ENCODE data around the gene GLB1L3.
"Not testable (repeated sequence)": the region's sequence is repeated elsewhere in the genome, so short reads cannot be mapped to it uniquely, and the experiment has no call there.

GLB1L3 gene

DNA sequence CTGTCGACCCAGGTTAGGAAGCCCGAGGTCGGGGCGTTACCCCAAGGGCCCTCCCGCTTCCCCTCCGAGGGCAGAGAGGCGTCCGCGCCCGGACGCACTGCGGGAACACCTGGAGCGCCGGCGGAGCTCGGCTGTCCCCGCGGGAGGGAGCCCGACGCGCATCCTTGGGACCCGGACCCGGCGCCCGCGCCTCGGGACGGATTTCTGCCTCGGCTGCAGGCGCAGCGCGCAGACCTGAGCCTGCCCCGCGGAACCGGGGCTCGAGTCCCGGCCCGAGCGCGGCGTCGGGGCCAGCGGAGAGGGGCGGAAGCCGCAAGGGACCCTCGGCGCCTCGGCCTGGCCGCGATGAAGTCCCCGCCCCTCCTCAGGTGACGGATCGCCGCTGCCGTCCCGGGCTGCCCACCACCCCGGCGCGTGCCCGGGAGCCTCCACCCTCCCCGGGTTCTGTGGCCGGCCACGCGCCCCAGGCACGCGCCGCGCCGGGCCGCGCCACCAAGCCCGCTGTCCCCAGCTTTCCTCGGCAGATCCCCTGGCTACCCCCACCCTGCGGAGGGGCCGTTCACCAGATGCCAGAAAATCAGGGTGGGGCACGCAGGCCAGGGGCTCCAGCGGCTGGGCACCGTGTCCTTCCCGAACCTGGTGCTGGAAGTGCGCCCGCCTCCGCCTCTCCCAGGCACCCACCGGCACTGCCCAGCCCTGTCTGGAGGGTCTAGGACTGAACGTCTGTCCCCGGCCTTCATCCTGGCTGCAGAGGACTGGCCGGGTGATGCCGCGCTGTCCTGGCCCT, 410 bp downstream of the GLB1L3 start:
- no peak for DNase-seq (ENCODE audit: low read depth)

DNA sequence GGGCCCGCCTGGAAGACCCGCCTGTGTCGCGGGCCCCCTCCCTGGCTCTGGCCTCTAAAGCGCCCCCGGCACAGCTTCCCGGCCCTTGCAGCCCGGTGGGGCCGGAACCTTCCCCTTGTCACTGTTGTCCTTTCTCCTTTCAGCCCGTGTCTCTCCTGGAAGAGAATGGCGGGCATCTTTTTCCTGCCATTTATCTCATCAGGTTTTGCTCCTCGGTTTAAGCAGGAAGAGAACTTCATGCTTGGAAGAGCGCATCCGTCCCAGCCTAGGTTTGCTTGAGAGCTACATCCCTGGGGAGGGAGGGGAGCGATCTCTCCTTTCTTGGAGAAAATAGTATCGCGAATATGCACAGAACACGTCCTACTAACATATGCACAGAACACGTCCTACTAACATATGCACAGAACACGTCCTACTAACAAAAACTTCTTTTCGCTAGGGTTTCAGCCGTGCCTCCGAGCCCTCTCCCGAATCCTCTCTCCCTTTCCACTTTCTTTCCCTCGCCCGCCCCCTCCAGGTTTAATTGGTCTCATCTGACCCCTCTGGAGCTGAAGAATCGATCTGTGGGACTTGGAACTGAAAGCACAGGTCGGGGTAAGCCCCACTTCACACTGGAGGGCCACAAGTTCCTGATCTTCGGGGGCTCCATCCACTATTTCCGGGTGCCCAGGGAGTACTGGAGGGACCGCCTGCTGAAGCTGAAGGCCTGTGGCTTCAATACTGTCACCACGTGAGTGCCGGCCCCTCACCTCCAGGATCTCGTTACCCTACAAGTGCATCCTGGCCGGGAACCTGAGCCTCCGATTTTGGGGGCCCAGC, 1.2 kb downstream of the GLB1L3 start:
- DNase-seq (ENCODE audit: low read depth), result no peak

DNA sequence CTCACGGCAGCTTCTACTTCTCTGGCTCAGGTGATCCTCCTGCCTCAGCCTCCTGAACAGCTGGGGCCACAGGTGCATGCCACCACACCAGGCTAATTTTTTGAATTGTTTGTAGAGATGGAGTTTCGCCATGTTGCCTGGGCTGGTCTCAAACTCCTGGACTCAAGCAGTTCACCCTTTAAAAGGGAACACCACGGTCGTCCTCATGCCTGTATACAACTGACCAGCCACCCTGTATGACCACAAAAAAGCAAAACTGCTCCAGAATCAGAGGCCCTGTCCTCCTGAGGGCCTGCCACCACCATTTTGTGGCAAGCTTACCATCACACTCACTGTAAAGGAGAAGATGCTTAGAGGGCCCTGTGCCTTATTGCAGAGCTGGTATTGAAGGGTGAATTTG, 2.2 kb downstream of the GLB1L3 start:
- no peak for DNase-seq (ENCODE audit: low read depth)

DNA sequence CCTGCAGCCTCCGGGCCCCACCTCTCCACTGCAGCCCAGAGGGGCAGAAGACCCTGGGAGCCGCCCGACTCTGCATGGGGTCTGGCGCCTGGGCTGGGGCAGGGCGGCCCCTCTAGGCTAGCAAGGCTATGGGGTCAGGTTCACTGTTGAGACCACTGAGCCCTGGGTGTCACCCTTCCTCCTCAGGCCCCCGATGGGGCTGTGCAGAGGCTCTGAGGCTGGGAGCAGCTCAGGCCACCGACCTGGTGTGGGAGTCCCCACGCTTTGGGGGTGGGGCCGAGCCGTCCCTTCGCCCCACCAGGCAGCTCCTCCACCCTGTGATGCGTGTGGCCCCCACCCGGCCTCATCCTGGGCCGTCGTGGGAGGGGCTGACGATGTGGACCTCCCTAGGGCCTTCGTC, 5.5 kb downstream of the GLB1L3 start:
- DNase-seq (ENCODE audit: low read depth), result not testable (repeated sequence)

DNA sequence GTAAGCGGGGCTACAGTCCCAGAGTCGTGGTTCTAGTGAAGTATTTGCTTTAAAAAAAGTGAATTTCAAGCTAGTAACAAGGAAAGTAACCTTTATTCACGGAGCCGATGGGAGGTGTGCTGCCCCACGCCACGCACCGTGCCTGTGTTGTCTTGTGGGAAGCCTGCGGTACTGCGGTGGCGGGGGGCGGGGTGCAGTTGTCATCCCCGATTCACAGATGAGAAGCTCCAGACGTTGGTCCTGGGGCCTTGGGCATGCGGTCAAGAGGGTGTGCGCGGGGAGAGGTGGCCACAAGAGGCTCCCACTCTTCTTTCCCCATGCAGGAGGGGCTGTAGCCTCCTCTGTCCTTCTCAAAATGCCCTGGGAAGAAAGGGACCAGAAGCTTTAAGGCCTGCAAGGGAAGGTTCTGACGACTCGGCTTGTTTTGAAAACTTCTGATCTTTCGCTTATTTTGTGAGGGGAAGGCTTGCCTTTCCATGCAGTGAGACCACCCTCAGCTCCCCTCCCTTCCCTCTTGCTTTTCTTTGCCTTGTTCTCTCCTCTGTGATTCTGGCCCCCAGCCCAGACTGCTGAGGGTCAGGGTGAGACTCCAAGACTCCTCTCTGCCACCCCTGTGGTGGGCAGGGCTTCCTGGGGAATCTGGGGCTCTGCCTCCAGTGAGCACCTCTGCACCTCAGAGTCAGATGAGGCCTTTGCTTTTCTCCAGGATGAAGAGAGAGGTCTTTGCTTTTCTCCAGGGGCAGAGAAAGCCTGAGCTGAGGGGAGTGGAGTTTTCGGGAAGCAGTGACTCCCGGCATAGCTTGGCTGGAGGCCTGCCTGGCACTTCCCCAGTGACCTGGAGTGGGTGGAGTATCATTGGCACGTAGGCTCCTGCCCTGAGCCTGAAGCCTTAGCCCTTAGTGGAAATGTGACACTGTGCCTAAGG, 6.2 kb downstream of the GLB1L3 start:
- no peak for DNase-seq (ENCODE audit: low read depth)

DNA sequence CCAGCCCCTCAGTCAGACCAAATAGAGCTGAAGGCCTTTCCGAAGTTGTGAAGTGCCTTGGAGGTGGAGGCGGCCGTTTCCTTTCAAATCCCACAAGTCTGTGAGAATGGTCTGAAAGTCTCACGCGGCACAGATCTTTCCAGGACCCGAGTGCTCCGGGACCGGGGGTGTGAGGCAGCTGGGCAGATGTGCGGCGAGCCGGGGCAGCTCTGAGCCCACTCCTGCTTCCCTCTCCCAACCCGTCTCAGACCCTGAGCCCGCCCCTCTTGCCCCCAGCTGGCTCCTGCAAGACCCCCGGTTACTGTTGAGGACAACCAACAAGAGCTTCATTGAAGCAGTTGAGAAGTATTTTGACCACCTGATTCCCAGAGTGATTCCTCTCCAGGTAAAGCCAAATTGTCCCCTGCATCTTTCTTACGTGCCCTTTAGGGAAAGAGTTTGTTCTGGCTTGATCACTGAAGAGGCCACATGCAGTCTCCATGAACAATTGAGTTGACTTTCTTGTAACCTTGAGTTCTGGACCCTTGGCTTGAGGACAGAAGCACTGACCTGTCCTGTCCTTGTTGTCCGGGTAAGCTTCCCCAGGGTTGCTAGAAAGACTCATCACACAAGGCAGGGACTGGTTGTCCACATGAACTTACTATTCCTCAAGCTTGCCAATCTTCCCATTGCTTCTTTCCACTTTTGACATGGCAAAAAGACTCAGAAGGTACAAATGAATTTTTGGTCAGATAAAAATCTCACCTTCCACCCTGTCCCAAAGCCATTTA, 7.5 kb downstream of the GLB1L3 start:
- no peak for DNase-seq (ENCODE audit: low read depth)

DNA sequence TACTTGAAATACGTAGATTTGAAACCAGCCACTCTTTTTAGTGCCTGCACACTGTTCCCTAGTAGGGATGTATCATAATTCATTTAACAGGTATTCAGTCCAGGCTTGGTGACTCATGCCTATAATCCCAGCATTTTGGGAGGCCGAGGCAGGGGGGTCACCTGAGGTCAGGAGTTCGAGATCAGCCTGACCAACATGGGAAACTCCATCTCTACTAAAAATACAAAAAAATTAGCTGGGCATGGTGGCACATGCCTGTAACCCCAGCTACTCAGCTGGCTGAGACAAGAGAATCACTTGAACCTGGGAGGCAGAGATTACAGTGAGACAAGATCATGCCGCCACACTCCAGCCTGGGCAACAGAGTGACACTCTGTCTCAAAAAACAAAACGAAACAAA, 8.2 kb downstream of the GLB1L3 start:
- DNase-seq (ENCODE audit: low read depth), result not testable (repeated sequence)

DNA sequence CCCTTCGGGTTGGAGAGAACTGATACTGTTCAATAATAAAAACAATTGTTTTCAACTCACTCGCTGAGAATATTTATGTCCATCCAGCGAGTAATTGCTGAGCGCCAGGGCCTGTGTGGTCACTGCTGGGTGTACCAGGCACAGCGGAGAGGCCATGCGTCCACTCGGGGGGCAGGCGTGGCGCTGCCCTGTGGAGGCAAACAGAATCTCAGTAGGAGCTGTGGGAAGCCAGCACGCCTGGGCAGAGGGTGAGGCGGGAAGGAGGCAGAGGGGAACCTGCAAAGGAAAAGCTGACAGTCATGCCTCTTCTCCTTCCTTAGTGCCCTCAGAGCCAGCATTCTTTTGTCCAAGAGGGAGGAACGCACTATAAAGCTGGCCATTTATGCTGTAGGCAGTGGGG, 11.4 kb downstream of the GLB1L3 start:
- no peak for DNase-seq (ENCODE audit: low read depth)

DNA sequence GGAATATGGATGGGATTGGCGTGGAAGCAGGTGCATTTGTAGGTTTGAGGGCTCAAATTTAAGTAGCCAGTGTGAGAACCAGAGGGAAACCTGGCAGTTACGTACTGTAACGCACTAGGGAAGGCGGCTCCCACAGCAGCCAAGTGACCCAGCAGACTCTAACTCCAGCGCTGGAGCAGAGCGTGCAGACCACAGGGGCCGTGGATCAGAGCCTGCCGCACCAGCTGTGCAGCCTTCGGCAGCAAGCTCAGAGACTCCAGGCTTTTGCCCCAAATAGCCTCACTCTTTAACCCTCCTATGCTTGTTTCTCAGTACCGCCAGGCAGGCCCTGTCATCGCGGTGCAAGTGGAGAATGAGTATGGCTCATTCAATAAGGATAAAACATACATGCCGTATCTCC, 12.3 kb downstream of the GLB1L3 start:
- DNase-seq (ENCODE audit: low read depth), result no peak

DNA sequence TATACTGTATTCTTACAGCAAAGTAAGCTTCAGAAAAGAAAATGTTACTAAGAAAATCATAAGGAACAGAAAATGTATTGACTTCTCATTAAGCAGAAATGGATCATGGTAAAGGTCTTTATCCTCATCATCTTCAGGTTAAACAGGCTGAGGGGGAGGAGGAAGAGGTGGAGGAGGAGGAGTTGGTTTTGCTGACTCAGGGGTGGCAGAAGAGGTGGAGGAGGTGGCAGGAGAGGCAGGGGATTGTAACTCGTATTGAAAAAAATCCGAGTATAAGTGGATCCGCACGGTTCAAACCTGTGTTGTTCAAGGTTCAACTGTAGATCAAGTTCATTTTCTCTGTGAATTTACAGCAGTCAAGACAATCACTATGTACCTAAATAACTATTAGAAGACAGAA, 13.0 kb downstream of the GLB1L3 start:
- DNase-seq (ENCODE audit: low read depth), result no peak

DNA sequence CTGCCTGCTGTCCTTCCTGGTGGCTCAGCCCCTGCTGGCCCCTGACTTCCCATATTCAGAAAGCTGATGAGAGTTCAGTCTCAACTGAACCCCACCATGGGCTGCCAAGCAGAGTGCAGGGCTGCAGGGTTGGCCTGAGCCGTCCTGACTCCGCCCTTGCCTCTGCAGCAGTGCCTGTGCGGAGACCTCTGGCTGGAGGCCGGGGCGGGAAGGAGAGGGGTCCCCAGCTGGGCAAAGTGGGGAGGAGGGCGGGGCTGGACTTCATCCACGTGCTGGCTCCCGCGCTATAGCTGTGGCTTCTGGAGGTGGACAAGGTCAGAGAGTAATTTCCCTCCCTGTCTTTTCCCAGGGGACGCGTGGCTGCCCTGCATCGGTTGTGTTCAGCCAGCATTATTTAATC, 13.6 kb downstream of the GLB1L3 start:
- DNase-seq (ENCODE audit: low read depth), result no peak

DNA sequence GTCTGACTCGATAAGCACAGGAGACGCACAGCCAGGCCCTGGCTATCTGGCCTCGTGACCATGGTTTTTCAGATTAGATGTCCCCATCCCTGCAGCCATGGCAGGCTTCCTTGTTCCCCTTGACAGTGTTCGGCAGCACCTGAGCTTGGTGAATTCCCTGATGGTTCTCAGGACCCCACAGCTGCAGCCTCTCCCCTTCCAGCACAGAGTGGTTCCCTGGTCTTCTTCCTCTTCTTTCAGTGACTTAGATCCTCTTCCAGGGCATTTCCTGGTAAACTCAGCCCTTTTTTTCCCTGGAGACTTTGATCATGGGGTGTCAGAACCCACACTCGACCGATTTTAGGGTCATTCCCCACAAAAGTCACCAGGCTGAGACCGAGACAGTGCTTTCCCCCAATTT, 14.5 kb downstream of the GLB1L3 start:
- no peak for DNase-seq (ENCODE audit: low read depth)

DNA sequence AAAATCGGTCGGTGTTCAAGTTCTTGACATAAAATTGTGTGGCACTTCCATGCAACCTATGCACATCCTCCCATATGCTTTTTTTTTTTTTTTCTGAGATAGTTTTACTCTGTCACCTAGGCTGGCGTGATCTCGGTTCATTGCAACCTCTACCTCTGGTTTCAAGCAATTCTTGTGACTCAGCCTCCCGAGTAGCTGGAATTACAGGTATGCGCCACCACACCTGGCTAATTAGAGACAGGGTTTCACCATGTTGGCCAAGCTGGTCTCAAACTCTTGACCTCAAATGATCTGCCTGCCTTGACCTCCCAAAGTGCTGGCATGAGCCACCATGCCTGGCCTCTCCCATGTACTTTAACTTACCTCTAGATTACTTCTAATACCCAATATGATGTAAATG, 15.0 kb downstream of the GLB1L3 start:
- no peak for DNase-seq (ENCODE audit: low read depth)

DNA sequence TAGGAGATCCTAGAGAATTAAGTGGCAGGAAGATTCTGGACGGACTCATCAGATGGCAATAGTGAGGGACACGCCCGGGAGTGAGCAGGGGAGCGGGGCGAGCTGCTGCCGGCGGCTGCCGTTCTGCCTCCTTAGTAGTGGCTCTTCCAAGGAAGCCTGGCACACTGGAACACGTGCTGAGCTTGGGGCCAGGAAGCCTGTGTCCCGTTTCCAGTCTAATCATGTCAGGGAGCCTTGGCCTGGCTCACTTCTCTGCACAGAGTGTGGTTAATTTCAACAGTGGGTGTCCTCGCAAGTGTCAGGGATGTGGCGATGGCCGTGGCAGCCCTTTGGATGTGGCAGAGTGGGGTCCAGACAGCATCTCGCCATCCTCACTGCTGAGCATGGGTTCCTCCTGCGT, 16.5 kb downstream of the GLB1L3 start:
- DNase-seq (ENCODE audit: low read depth), result no peak

DNA sequence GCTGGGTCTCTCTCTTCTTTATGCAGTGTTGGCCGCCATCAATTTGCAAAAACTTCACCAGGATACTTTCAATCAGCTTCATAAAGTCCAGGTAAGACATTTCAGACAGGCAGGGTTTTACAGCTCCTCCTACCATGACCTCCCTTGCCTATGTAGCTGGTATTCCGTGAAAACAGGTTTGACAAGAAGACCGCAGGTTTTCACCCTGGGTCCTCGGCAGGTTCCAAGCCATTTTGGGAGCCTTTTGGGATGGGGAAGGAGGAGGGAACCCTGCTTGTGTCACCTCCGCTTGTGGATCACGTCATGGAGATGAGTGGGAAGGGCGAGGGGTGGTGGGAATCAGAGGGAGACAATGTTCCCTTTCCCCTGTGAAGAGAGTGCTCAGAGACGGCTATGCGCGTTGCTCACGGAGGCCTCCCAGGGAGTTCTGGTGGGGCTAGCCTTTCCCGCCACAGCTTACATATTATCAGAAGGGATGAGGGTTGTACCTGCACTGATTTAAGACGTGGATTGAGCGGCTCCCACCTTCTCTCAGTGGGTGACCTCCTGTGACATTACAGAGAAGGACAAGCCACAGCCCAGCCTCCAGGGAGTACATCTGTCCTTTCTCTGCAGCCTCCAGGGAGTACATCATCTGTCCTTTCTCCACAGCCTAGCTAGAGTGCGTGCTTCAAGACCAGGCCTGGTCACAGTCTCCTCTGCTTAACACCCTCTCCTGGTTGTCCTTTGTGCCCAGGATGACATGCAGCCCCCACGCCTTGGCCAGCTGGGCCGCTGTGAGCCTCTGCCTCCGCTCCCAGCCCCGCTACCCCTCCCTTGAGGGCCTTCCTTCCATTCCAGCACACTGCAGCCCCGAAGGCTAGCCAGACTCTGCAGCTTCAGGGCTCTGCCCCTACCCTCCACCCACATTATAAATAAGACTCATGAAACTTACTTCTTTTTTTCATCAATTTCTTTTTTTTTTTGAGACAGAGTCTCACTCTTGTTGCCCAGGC, 17.2 kb downstream of the GLB1L3 start:
- DNase-seq (ENCODE audit: low read depth), result no peak

DNA sequence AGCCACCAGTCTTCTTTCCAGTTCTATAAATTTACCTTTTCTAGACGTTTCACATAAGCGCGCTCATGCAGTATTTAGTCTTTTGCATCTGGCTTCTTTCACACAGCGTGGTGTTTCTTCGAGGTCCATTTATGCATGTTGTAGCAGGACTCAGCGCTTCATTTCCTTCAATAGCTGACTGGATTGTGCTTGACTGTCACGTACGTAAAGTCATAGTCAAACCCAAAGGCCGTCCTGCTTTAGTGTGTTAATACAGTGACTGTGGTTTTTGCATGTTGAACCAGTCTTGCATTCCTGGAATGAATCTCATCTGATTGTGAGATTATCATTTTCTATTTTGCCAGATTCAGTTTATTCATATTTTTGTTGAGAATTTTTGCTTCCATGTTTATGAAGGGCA, 18.5 kb downstream of the GLB1L3 start:
- DNase-seq (ENCODE audit: low read depth), result no peak

DNA sequence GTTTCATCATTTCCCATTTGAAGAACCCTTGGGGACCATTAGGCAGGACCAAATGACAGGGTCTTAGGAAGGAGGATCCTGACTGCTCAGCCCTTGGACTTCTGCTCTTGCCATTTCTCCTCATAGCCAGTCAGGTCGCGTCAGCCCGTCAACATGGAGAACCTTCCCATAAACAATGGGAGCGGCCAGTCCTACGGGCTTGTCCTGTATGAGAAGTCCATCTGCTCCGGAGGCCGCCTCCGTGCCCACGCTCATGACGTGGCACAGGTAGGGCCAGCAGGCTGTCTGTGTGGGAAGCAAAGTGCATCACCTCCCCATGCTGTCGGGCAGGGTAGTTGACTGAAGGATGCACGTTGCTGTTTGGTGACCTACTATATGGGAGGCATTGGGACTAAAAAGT, 36.0 kb downstream of the GLB1L3 start:
- no peak for DNase-seq (ENCODE audit: low read depth)

DNA sequence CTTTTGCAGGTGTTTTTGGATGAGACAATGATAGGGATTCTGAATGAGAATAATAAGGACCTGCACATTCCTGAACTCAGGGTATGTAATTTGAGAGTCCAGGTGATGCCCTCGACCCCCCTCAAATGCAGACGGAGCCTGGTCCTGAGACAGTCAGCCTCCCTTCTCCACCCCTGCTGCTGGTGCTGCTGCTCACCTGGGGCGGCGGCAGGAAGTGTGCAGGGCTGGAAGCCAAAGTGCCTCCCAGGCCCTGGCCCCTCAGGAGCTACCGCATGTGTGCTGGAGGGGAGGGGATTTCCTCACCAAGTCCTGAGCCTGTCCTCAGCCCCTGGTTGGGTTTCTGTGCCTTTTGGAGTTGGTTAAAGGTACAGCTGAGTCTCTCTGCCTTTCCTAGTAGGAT, 36.6 kb downstream of the GLB1L3 start:
- no peak for DNase-seq (ENCODE audit: low read depth)

DNA sequence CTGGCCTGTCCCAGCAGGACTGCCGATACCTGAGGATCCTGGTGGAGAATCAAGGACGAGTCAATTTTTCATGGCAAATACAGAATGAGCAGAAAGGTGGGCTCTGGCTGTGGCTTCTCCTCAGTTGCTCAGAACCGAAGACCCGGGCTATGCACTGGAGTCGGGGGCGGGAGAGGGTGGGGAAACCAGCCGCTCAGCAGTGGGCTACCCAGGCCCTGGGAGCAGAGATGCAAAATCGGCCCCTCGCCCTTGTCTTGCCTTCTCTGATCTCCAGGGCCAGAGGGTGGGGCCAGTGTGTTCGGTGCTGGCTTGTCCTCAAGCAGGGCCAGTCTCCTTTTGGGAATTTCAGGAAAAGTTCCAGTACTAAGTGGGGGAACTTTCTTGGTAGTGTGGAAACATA, 37.2 kb downstream of the GLB1L3 start:
- DNase-seq (ENCODE audit: low read depth), result no peak

DNA sequence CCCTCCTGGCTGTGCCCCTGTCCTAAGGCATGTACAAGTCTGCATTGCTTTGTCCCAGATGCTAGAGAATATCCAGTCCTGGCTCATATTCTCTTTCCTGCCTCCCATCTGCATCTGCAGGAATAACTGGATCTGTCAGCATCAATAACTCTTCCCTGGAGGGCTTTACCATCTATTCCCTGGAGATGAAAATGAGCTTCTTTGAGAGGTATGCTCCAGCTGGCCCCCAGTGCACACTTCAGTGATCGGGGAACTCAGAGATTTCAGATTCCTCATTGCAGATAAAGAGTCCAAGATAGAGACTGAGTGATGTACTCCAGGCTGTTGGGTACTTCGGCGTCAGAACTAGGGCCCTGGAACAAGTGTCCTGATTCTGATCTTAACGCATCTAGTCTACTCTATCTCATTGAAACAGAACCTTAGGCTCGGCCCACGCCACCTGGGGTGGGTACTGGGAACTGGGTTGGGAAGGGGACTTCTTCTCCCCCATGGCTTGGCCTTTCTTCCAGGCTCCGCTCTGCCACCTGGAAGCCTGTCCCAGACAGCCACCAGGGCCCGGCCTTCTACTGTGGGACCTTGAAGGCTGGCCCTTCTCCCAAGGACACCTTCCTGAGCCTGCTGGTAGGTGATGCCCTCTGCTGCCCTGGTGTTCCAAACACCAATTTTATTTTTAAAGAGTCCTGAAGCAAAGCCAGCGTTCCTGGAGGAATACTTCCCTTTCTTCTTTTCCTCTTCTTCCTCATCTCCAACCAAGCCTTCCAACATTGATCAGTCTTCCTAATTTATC, 37.8 kb downstream of the GLB1L3 start:
- DNase-seq (ENCODE audit: low read depth), result no peak
